Fibroblast of lung (primary cell): ENCODE results near the gene RXFP1.

Experiments used
- EZH2 ChIP-seq: IDR thresholded peaks from 2 replicates; pipeline ENCODE4 v1.5.1; 2012; ENCODE audit warnings: low read length, control low read depth, mild to moderate bottlenecking; ENCODE audit errors: missing control alignments
- TF ChIP-seq, protein P1 (sequence below), 2 donors: IDR thresholded peaks in 1 of 2; conservative IDR thresholded peaks in 1 of 2; 1 replicate in 1 of 2; 2 replicates in 1 of 2; pipeline ENCODE4 v1.5.1; 2011 to 2012; ENCODE audit warnings: low read length in 2 of 2, control low read depth in 1 of 2, inconsistent platforms in 1 of 2, low read depth in 1 of 2, mild to moderate bottlenecking in 1 of 2

DNA sequence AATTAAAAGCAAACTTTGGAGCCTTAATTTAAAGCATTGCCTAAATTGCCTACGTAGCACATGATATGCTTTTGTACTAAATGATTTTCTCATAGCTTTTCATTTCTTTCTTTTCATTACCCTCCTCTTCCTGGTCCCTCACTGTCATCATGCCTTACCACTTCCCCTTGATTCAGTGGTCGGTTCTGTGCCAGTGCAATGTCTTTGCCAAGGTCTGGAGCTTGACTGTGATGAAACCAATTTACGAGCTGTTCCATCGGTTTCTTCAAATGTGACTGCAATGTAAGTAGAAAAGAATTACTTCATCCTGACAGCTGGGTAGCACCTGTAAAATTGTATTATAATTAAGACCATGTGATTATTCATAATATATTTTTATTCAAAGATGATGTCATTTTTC lies 77.5 kb downstream of the RXFP1 start:
- TF ChIP-seq, protein P1, sequence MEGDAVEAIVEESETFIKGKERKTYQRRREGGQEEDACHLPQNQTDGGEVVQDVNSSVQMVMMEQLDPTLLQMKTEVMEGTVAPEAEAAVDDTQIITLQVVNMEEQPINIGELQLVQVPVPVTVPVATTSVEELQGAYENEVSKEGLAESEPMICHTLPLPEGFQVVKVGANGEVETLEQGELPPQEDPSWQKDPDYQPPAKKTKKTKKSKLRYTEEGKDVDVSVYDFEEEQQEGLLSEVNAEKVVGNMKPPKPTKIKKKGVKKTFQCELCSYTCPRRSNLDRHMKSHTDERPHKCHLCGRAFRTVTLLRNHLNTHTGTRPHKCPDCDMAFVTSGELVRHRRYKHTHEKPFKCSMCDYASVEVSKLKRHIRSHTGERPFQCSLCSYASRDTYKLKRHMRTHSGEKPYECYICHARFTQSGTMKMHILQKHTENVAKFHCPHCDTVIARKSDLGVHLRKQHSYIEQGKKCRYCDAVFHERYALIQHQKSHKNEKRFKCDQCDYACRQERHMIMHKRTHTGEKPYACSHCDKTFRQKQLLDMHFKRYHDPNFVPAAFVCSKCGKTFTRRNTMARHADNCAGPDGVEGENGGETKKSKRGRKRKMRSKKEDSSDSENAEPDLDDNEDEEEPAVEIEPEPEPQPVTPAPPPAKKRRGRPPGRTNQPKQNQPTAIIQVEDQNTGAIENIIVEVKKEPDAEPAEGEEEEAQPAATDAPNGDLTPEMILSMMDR (conservative IDR thresholded peaks at IDR 0.05 in 1 of 2, IDR thresholded peaks at IDR 0.05 in 1 of 2; ENCODE audit: low read depth in 1 of 2, low read length in 2 of 2) = no peak
- TF ChIP-seq EZH2 = no peak
